Prostate gland (tissue), 2 donors: ENCODE measurements around the gene ZMYND12.

Experiments
- CTCF ChIP-seq, 4 experiments: fragments of 200-600 bp in 2 of 4; fragments of 450-650 bp in 2 of 4; sonication (generic) in 2 of 4; IDR thresholded peaks; 1 replicate in 3 of 4; 2 replicates in 1 of 4; pipeline ENCODE4 v1.5.1; 2016 to 2019; ENCODE audit warnings: antibody characterized with exemption in 4 of 4, mild to moderate bottlenecking in 2 of 4, moderate library complexity in 2 of 4
- POLR2A ChIP-seq: fragments of 450-650 bp; IDR thresholded peaks from one replicate; pipeline ENCODE4 v1.6.1; 2016; ENCODE audit warnings: antibody characterized with exemption, mild to moderate bottlenecking

GRCh38 chr1:42386051-42386450 is 69.8 kb downstream of the ZMYND12 start:
- TF ChIP-seq CTCF (IDR thresholded peaks at IDR 0.05) (no peak), POLR2A (no peak)
